Liver (tissue), 9 donors: ENCODE data around the gene ABHD12. TPM values are rescaled to one million over a fixed set of nuclear protein-coding genes. Genes with fewer than 3 reads are reported as not detected.

Experiments
- DNase-seq: peaks from one replicate; pipeline ENCODE4 v3.0.0-alpha.2; 2017; ENCODE audit warnings: low spot score
- H3K27ac ChIP-seq, 2 donors: one replicate each; pipeline ENCODE4 v1.7.0; 2013; ENCODE audit warnings: inconsistent platforms in 2 of 2, low read length in 2 of 2, control low read depth in 1 of 2, low read depth in 1 of 2, mild to moderate bottlenecking in 1 of 2
- H3K27me3 ChIP-seq, 4 donors: one replicate each; pipeline versions ENCODE4 v1.6.1 to v1.7.0; 2013; ENCODE audit warnings: low read length in 3 of 4, inconsistent platforms in 1 of 4, mild to moderate bottlenecking in 1 of 4, moderate library complexity in 1 of 4; ENCODE audit not compliant: control insufficient read depth in 4 of 4, insufficient read depth in 4 of 4
- H3K36me3 ChIP-seq, 4 donors: one replicate each; pipeline versions ENCODE4 v1.6.1 to v1.7.0; 2013; ENCODE audit warnings: low read length in 3 of 4, mild to moderate bottlenecking in 3 of 4, low read depth in 1 of 4, moderate library complexity in 1 of 4; ENCODE audit not compliant: control insufficient read depth in 4 of 4, insufficient read depth in 3 of 4
- H3K4me1 ChIP-seq, 4 donors: one replicate each; pipeline versions ENCODE4 v1.6.1 to v1.7.0; 2013; ENCODE audit warnings: low read length in 3 of 4, mild to moderate bottlenecking in 3 of 4, moderate library complexity in 1 of 4; ENCODE audit not compliant: control insufficient read depth in 4 of 4, insufficient read depth in 4 of 4
- H3K4me3 ChIP-seq, 3 donors: one replicate each; pipeline versions ENCODE4 v1.6.1 to v1.7.0; 2013; ENCODE audit warnings: low read length in 3 of 3, control low read depth in 1 of 3, low read depth in 1 of 3, mild to moderate bottlenecking in 1 of 3
- H3K9ac ChIP-seq, 2 donors: one replicate each; pipeline ENCODE4 v1.7.0; 2013; ENCODE audit warnings: low read length in 2 of 2, mild to moderate bottlenecking in 2 of 2, moderate library complexity in 2 of 2, control low read depth in 1 of 2, low read depth in 1 of 2
- H3K9me3 ChIP-seq, 4 donors: one replicate each; pipeline versions ENCODE4 v1.6.1 to v1.7.0; 2013; ENCODE audit warnings: low read length in 3 of 4; ENCODE audit not compliant: control insufficient read depth in 4 of 4
- ATF3 ChIP-seq: IDR thresholded peaks from 2 replicates; pipeline ENCODE4 v1.6.1; 2016; ENCODE audit warnings: antibody characterized with exemption
- CTCF ChIP-seq: fragments of 150-350 bp; IDR thresholded peaks from 2 replicates; pipeline ENCODE4 v1.5.1; 2017; ENCODE audit warnings: improper control_type of control experiment, low read depth, low read length; ENCODE audit not compliant: missing input control
- EGR1 ChIP-seq, 2 donors: IDR thresholded peaks; 2 replicates each; pipeline ENCODE4 v1.6.1; 2016 to 2018; ENCODE audit warnings: antibody characterized with exemption in 2 of 2, low read depth in 2 of 2
- FOXA1 ChIP-seq: IDR thresholded peaks from 2 replicates; pipeline ENCODE4 v1.6.1; 2016; ENCODE audit warnings: antibody characterized with exemption
- HNF4A ChIP-seq, 2 donors: conservative IDR thresholded peaks; 2 replicates each; pipeline ENCODE4 v1.6.1; 2016; ENCODE audit warnings: antibody characterized with exemption in 2 of 2, mild to moderate bottlenecking in 2 of 2
- HNF4G ChIP-seq: IDR thresholded peaks from 2 replicates; pipeline ENCODE4 v1.6.1; 2016; ENCODE audit warnings: antibody characterized with exemption
- JUND ChIP-seq, 2 donors: IDR thresholded peaks; 2 replicates each; pipeline ENCODE4 v1.6.1; 2016; ENCODE audit warnings: antibody characterized with exemption in 2 of 2
- MAX ChIP-seq: IDR thresholded peaks from 2 replicates; pipeline ENCODE4 v1.6.1; 2016; ENCODE audit warnings: antibody characterized with exemption
- NR2F2 ChIP-seq: IDR thresholded peaks from 2 replicates; pipeline ENCODE4 v1.6.1; 2016; ENCODE audit warnings: antibody characterized with exemption
- RAD21 ChIP-seq, 2 donors: IDR thresholded peaks; 2 replicates each; pipeline ENCODE4 v1.6.1; 2016; ENCODE audit warnings: antibody characterized with exemption in 2 of 2, mild to moderate bottlenecking in 2 of 2
- REST ChIP-seq: IDR thresholded peaks from 2 replicates; pipeline ENCODE4 v1.6.1; 2016; ENCODE audit warnings: antibody characterized with exemption, mild to moderate bottlenecking
- SP1 ChIP-seq: IDR thresholded peaks from 2 replicates; pipeline ENCODE4 v1.6.1; 2018; ENCODE audit warnings: antibody characterized with exemption, mild to moderate bottlenecking
- TAF1 ChIP-seq: conservative IDR thresholded peaks from 2 replicates; pipeline ENCODE4 v1.6.1; 2016; ENCODE audit warnings: antibody characterized with exemption, mild to moderate bottlenecking
- YY1 ChIP-seq: IDR thresholded peaks from 2 replicates; pipeline ENCODE4 v1.6.1; 2016; ENCODE audit warnings: antibody characterized with exemption, mild to moderate bottlenecking
- ZBTB33 ChIP-seq: IDR thresholded peaks from 2 replicates; pipeline ENCODE4 v1.6.1; 2016; ENCODE audit warnings: antibody characterized with exemption
- WGBS: extraction: QIAGEN DNeasy Blood & Tissue Kit; methylation state at CpG from one replicate; pipeline ENCODE4 v1.1.7; 2013; 5-methylcytosine and 5-hydroxymethylcytosine counted together
- polyA plus RNA-seq, 2 donors: library from polyadenylated mRNA; stranded (reverse) in 1 of 2; unstranded in 1 of 2; fragments of 200-250 nt in 1 of 2; fragments of >200 nt in 1 of 2; fragmentation: Nextera tagmentation in 1 of 2; extraction: Ambion mirVana in 1 of 2; gene quantifications; one replicate each; pipeline versions ENCODE4 v1.2.1 to v1.2.3, GENCODE V29; 2013 to 2015
- total RNA-seq, 2 donors: library from RNA; depleted of rRNA; stranded (reverse); fragments of >200 nt; gene quantifications; one replicate each; pipeline ENCODE4 v1.2.3, GENCODE V29; 2014
- donor health status: healthy.
- donor health status: healthy.
- donor health status: healthy.
- donor health status: healthy.
- donor health status: healthy.

Gene ABHD12
- total and polyA plus RNA-seq, 4 donors, result 11.1 to 15.4 (median 12.9) TPM

- H3K9me3 ChIP-seq, result peaks cover 3 to 10% (median 3%) of the 10 kb centered on the region in 4 donors
- H3K4me3 ChIP-seq, result no peak overlapping the region
- no peaks in the 10 kb centered on the region for H3K36me3 ChIP-seq
- H3K27ac ChIP-seq, result no peak overlapping the region
- no peaks in the 10 kb centered on the region for H3K27me3 ChIP-seq
- no peak overlapping the region for H3K9ac ChIP-seq
- no peaks in the 10 kb centered on the region for H3K4me1 ChIP-seq
- WGBS, result 8% methylated on average over 5 of the region's 5 CpGs
- TF ChIP-seq CTCF (peak; percentile 67), REST (no peak), TAF1 (no peak), YY1 (peak; percentile 52), RAD21 (IDR thresholded peaks at IDR 0.05) (peak; percentile 91)
- DNase-seq, result no peak
These were observed 8.4 kb upstream of the ABHD12 start for GRCh38 chr20:25399037-25399430.

GRCh38 chr20:25398376-25399036 lies 7.9 kb upstream of the ABHD12 start:
- TF ChIP-seq JUND (IDR thresholded peaks at IDR 0.05), result no peak
- TF ChIP-seq NR2F2, result no peak
- no peak for TF ChIP-seq MAX
- TF ChIP-seq TAF1, result no peak
- no peak for TF ChIP-seq RAD21 (IDR thresholded peaks at IDR 0.05)
- no peak for TF ChIP-seq ATF3
- no peak for TF ChIP-seq REST
- no peak for TF ChIP-seq SP1
- TF ChIP-seq HNF4G, result no peak
- TF ChIP-seq CTCF, result no peak
- no peak for TF ChIP-seq ZBTB33
- TF ChIP-seq EGR1 (IDR thresholded peaks at IDR 0.05; ENCODE audit: low read depth in 2 of 2), result no peak
- TF ChIP-seq FOXA1, result no peak
- no peak for TF ChIP-seq HNF4A (conservative IDR thresholded peaks at IDR 0.05)
- DNase-seq, result no peak
- no peaks in the 10 kb centered on the region for H3K27me3 ChIP-seq
- peaks cover 3 to 10% (median 3%) of the 10 kb centered on the region in 4 donors for H3K9me3 ChIP-seq
- H3K27ac ChIP-seq, result no peak overlapping the region
- 51% methylated on average over 4 of the region's 4 CpGs for WGBS
- no peaks in the 10 kb centered on the region for H3K36me3 ChIP-seq
- H3K4me1 ChIP-seq, result no peaks in the 10 kb centered on the region
- no peak overlapping the region for H3K9ac ChIP-seq
- no peak overlapping the region for H3K4me3 ChIP-seq
